GM19023 (cell line): ENCODE measurements around the gene RIPK1.

Experiments used
- ATAC-seq: cut with Tn5 transposase; IDR thresholded peaks from one replicate; pipeline ENCODE4 v1.9.1; 2021; ENCODE audit warnings: mild to moderate bottlenecking, moderate library complexity; ENCODE audit not compliant: unreplicated experiment

Gene RIPK1

GRCh38 chr6:3159805-3160781 is 91.8 kb downstream of the RIPK1 start:
- no peak for ATAC-seq

- no peak for ATAC-seq
Observed at GRCh38 chr6:3162067-3162497, 93.8 kb downstream of the RIPK1 start.

GRCh38 chr6:3162565-3163247 is 94.4 kb downstream of the RIPK1 start:
- ATAC-seq: peak; percentile 65

GRCh38 chr6:3163248-3163594 is 94.9 kb downstream of the RIPK1 start:
- no peak for ATAC-seq

GRCh38 chr6:3164388-3164787 is 96.1 kb downstream of the RIPK1 start:
- no peak for ATAC-seq
